Endothelial cell of umbilical vein (primary cell): ENCODE measurements around the gene ITIH5. TPM values are rescaled to one million over a fixed set of nuclear protein-coding genes. Genes with fewer than 3 reads are reported as not detected.

Source experiments
- BruUV-seq: library from RNA; stranded (reverse); fragments of 400-500 nt; replicated peaks from 2 replicates; lab custom pipeline; 2021; lab: Mats Ljungman, UMichigan
- CTCF ChIA-PET: fragments of 300-600, 350-600 bp; sonication (Branson Sonifier 250); formaldehyde crosslinking; loops from one replicate; lab custom pipeline; 2021; ENCODE audit warnings: antibody characterized with exemption, inconsistent platforms; lab: Charles Lee
- POLR2A ChIA-PET: fragments of 300-600, 350-600 bp; sonication (Branson Sonifier 250); formaldehyde crosslinking; loops from one replicate; lab custom pipeline; 2021; ENCODE audit warnings: antibody characterized with exemption, inconsistent platforms; lab: Charles Lee
- DNase-seq: peaks from one replicate; pipeline ENCODE4 v3.0.0-alpha.2; 2011; ENCODE audit warnings: low read depth, low spot score
- FAIRE-seq: peaks from 2 replicates; lab custom pipeline; 2011; peaks lifted over from hg19 to GRCh38; lab: Jason Lieb, UNC
- H2AFZ ChIP-seq: 2 replicates; pipeline ENCODE4 v1.6.0; 2012; ENCODE audit warnings: low read depth, low read length, control low read depth, inconsistent platforms
- H3K27ac ChIP-seq: 2 replicates; pipeline ENCODE4 v1.5.1; 2011; ENCODE audit warnings: low read depth, mild to moderate bottlenecking, control low read depth, low read length, moderate library complexity; ENCODE audit not compliant: insufficient read depth
- H3K27me3 ChIP-seq, 2 experiments: 2 replicates each; pipeline versions ENCODE4 v1.6.0 to v1.6.1; 2011; ENCODE audit warnings: low read length in 2 of 2, mixed read lengths in 1 of 2; ENCODE audit not compliant: control insufficient read depth in 2 of 2, insufficient read depth in 2 of 2
- H3K36me3 ChIP-seq, 2 experiments: 2 replicates in 1 of 2; 3 replicates in 1 of 2; pipeline ENCODE4 v1.5.1; 2011; ENCODE audit warnings: low read length in 2 of 2, mild to moderate bottlenecking in 1 of 2, moderate library complexity in 1 of 2; ENCODE audit not compliant: control insufficient read depth in 2 of 2, insufficient read depth in 2 of 2; ENCODE audit errors: extremely low read depth in 1 of 2
- H3K4me1 ChIP-seq: 3 replicates; pipeline ENCODE4 v1.5.1; 2011; ENCODE audit warnings: mild to moderate bottlenecking, low read length; ENCODE audit not compliant: control insufficient read depth, insufficient read depth; ENCODE audit errors: extremely low read depth
- H3K4me2 ChIP-seq: 2 replicates; pipeline ENCODE4 v1.6.1; 2011; ENCODE audit warnings: low read length, control low read depth, mixed read lengths; ENCODE audit not compliant: insufficient read depth
- H3K4me3 ChIP-seq, 3 experiments: fragments of 200-600 bp in 1 of 3; sonication (generic), shearing (Covaris generic) in 1 of 3; replicated peaks in 1 of 3; 2 replicates each; pipeline ENCODE4 v1.5.1; 2011 to 2016; ENCODE audit warnings: control low read depth in 3 of 3, low read length in 3 of 3, mild to moderate bottlenecking in 2 of 3, inconsistent platforms in 1 of 3, low read depth in 1 of 3, moderate library complexity in 1 of 3; ENCODE audit not compliant: insufficient read depth in 1 of 3
- H3K79me2 ChIP-seq: 2 replicates; pipeline ENCODE4 v1.6.0; 2012; ENCODE audit warnings: low read length, inconsistent platforms; ENCODE audit not compliant: control insufficient read depth, insufficient read depth
- H3K9ac ChIP-seq: replicated peaks from 2 replicates; pipeline ENCODE3; 2011; ENCODE audit warnings: low read length, control low read depth; ENCODE audit not compliant: insufficient read depth; ENCODE audit errors: extremely low read depth
- H3K9me1 ChIP-seq: replicated peaks from 3 replicates; pipeline ENCODE4 v1.6.0; 2011; ENCODE audit warnings: mild to moderate bottlenecking, low read length; ENCODE audit not compliant: control insufficient read depth, insufficient read depth; ENCODE audit errors: extremely low read depth
- H3K9me3 ChIP-seq: replicated peaks from 2 replicates; pipeline ENCODE4 v1.5.1; 2012; ENCODE audit warnings: low read length, inconsistent platforms; ENCODE audit not compliant: control insufficient read depth, insufficient read depth
- H4K20me1 ChIP-seq: replicated peaks from 2 replicates; pipeline ENCODE3; 2011; ENCODE audit warnings: mild to moderate bottlenecking, low read length; ENCODE audit not compliant: control insufficient read depth, insufficient read depth; ENCODE audit errors: extremely low read depth
- CTCF ChIP-seq, 2 donors: IDR thresholded peaks; 1 replicate in 1 of 2; 2 replicates in 1 of 2; pipeline ENCODE4 v1.5.1; 2011; ENCODE audit warnings: low read length in 2 of 2, mild to moderate bottlenecking in 2 of 2, moderate library complexity in 2 of 2, control low read depth in 1 of 2, inconsistent platforms in 1 of 2, low read depth in 1 of 2; ENCODE audit not compliant: insufficient read depth in 1 of 2; ENCODE audit errors: extremely low read depth in 1 of 2
- EZH2 ChIP-seq: IDR thresholded peaks from 2 replicates; pipeline ENCODE4 v1.6.1; 2012; ENCODE audit warnings: borderline replicate concordance, low read depth, mild to moderate bottlenecking, moderate library complexity, low read length, inconsistent platforms; ENCODE audit not compliant: severe bottlenecking
- FOS ChIP-seq: IDR thresholded peaks from 2 replicates; pipeline ENCODE4 v1.6.1; 2011; ENCODE audit warnings: mild to moderate bottlenecking, low read length, moderate library complexity, borderline replicate concordance; ENCODE audit not compliant: insufficient read depth
- GATA2 ChIP-seq: IDR thresholded peaks from 2 replicates; pipeline ENCODE4 v1.7.0; 2011; ENCODE audit warnings: low read depth, mild to moderate bottlenecking, moderate library complexity, mixed read lengths, low read length; ENCODE audit not compliant: insufficient read length, insufficient read depth
- JUN ChIP-seq: IDR thresholded peaks from 2 replicates; pipeline ENCODE4 v1.6.1; 2011; ENCODE audit warnings: borderline replicate concordance, low read depth; ENCODE audit not compliant: insufficient read length, insufficient read depth
- MAX ChIP-seq: IDR thresholded peaks from 2 replicates; pipeline ENCODE4 v1.6.1; 2011; ENCODE audit not compliant: insufficient read depth, insufficient read length
- MYC ChIP-seq: IDR thresholded peaks from one replicate; pipeline ENCODE4 v1.6.1; 2011; ENCODE audit warnings: mild to moderate bottlenecking, low read depth, low read length
- POLR2A ChIP-seq: IDR thresholded peaks from 2 replicates; pipeline ENCODE4 v1.6.1; 2012; ENCODE audit warnings: low read depth, mild to moderate bottlenecking, control low read depth, low read length
- POLR2AphosphoS5 ChIP-seq: IDR thresholded peaks from 2 replicates; pipeline ENCODE4 v1.6.1; 2012; ENCODE audit warnings: low read depth, mild to moderate bottlenecking, control low read depth, low read length, moderate library complexity; ENCODE audit not compliant: insufficient read depth
- dilution Hi-C: fragments of 300-500 bp; cut with MboI; formaldehyde crosslinking; loops from one replicate; pipeline ENCODE4 v1.15.0; 2019; ENCODE audit warnings: low sequenced_read_pairs; ENCODE audit not compliant: extremely low pct_ligation_motif_present
- intact Hi-C: fragments of 100-400 bp; cut with micrococcal nuclease; formaldehyde crosslinking; loops from one replicate; pipeline ENCODE4 v1.10.0; 2022
- polyA plus RNA-seq, 4 experiments: library from polyadenylated mRNA; depleted of rRNA in 3 of 4; stranded (reverse) in 3 of 4; unstranded in 1 of 4; fragments of >200 nt; gene quantifications; 2 replicates each; pipeline versions ENCODE4 v1.2.1 to v1.2.3, GENCODE V29; 2011 to 2012; ENCODE audit warnings: missing spikeins in 1 of 4
- total RNA-seq: library from RNA; stranded (reverse); gene quantifications from 2 replicates; pipeline ENCODE4 v1.2.3, GENCODE V29; 2021

The ITIH5 gene
- total and polyA plus RNA-seq, 2 donors (not counting 3 experiments of a cell fraction or from before 2014, with no cell fraction given) = not detected

GRCh38 chr10:7697426-7697825 lies 30.7 kb upstream of the ITIH5 start:
- intact Hi-C loops (no loop called here), dilution Hi-C loops (no loop called here)
- H4K20me1 ChIP-seq = no peaks in the 10 kb centered on the region
- TF ChIP-seq GATA2 (no peak), MYC (no peak), POLR2AphosphoS5 (no peak), EZH2 (no peak), FOS (no peak), POLR2A (no peak), MAX (no peak), JUN (no peak), CTCF (IDR thresholded peaks at IDR 0.05; ENCODE audit: extremely low read depth in 1 of 2, insufficient read depth in 1 of 2, low read depth in 1 of 2, low read length in 2 of 2) (no peak)
- no peaks in the 10 kb centered on the region for H3K9me3 ChIP-seq
- H3K27ac ChIP-seq = no peak overlapping the region
- H3K36me3 ChIP-seq = no peaks in the 10 kb centered on the region
- no peaks in the 10 kb centered on the region for H3K9me1 ChIP-seq
- no peak overlapping the region for H3K4me3 ChIP-seq
- POLR2A ChIA-PET = no interaction called here
- CTCF ChIA-PET = no interaction called here
- H3K79me2 ChIP-seq = no peaks in the 10 kb centered on the region
- no TSS peak for BruUV-seq
- DNase-seq (no peak), FAIRE-seq (no peak)
- no peak overlapping the region for H3K9ac ChIP-seq
- H3K4me1 ChIP-seq = no peaks in the 10 kb centered on the region
- no peak overlapping the region for H2AFZ ChIP-seq
- H3K4me2 ChIP-seq = no peak overlapping the region
- H3K27me3 ChIP-seq = no peaks in the 10 kb centered on the region
